Measurements from ENCODE around the gene ATP5PD.
"Not testable (repeated sequence)": the region's sequence is repeated elsewhere in the genome, so short reads cannot be mapped to it uniquely, and the experiment has no call there.

ATP5PD gene

DNA sequence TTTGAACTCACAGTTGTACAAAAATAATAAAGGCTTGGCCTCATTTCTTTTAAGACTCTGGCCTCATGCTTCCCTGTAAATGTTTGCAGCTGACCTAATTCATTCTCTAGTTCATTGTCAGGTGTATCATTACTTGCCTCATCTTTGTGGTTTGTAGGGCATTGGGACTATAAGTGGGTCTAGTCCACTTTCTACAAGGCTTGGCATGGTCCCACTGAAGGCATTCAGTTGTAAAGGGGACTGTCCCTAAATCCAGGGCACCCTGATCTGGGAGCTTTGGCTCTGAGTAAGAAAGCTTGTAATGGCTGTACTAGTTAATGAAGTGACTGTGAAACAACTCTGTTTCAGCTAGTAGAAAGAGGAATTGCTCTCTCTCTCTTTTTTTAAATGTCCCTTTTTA is 2.9 kb upstream of the ATP5PD start:
- FAIRE-seq: no peak
- no peak for TF ChIP-seq POLR2A (IDR thresholded peaks at IDR 0.05; ENCODE audit: low read depth, low read length)
- no peak for DNase-seq (ENCODE audit: insufficient read length, low spot score)

DNA sequence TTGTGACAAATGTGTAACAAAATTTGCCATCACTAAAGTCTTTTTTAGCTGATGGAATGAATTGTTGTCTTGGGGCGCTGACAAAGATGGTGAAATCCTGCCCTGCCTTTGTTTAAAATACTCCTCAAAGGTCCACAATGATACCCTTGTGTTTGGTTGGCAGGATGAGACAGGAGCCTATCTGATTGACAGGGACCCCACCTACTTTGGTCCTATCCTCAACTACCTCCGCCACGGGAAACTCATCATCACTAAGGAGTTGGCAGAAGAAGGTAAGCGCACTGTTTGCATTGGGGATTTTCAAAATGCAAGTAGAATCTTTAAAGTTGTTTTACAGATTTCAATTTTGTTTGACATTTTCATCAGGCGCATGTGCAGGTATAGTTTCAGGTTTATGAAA is 2.3 kb upstream of the ATP5PD start:
- FAIRE-seq: no peak
- DNase-seq (ENCODE audit: insufficient read length, low spot score): no peak
- TF ChIP-seq POLR2A (IDR thresholded peaks at IDR 0.05; ENCODE audit: low read depth, low read length): no peak

DNA sequence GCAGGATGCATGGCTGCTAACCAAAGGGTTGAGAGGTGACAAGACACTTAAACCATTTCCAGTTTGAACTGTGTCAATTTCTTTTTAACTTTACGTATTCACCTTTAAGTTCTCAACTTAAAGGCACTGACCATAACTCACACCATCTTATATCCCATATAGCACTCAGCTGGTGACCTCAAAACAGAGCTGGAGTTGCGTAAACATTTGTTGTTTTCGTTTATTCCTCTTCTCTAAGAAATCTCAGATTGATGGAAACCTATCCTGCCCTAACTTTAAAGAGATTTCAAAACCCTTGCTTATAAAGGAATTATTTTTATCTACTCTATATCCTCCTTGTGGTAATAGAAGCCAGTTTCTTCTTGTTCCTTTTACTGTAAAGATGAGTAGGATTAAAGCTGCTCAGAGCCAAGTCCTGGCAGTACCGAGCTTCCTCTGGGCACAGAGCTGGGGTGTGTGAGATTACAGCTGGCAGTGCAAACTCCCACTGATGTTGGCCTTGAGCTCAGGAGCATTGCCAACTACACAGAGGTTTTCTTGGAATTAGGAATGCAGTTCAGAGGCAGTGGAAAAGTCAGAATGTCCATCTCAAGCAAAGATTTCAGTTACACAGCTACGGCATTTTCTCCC is 1.6 kb upstream of the ATP5PD start:
- FAIRE-seq (no peak), DNase-seq (ENCODE audit: insufficient read length, low spot score) (no peak)
- no peak for TF ChIP-seq POLR2A (IDR thresholded peaks at IDR 0.05; ENCODE audit: low read depth, low read length)

DNA sequence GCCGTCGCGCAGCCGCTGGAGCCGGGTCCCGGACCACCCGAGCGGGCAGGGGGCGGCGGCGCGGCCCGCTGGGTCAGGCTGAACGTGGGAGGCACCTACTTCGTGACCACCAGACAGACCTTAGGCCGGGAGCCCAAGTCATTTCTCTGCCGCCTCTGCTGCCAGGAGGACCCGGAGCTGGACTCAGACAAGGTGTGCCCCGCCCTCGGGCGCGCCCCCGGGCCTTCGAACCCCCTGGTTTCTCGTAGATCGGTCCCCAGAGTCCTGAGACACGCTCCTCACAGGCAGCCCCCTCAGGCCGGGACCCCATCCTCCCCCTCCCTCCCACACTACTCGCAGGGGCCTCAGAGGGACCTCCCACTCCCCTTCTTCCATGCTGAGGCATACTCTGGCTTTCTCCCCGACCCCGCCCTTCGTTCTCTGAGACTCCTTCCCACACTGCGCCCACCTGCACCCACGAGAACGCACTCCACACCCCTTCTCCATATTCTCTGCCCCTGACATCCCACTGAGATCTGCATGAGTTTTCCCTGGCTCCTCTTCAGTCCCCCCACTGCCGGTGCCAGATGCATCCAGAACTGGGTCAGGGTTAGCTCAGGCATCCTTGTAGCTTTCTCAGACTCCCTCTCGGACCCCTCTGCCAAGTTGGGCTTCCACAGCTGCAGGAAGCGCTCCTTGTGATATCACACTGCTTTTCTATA is 779 bp upstream of the ATP5PD start:
- no peak for DNase-seq (ENCODE audit: insufficient read length, low spot score)
- no peak for FAIRE-seq
- no peak for TF ChIP-seq POLR2A (IDR thresholded peaks at IDR 0.05; ENCODE audit: low read depth, low read length)

DNA sequence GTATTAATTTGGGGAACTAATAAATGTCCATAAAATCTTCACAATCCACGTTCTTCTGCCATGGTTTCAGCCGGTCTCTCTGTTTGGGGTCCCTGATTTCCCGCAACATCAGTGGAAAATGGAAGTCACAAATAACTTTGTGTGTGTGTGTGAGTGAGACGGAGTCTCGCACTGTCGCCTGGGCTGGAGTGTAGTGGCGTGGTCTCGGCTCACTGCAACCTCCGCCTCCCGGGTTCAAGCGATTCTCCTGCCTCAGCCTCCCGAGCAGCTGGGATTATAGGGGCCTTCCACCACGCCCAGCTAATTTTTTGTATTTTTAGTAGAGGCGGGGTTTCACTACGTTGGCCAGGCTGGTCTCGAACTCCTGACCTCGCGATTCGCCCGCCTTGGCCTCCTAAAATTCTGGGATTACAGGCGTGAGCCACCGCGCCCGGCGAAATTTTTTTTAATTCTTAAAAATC is 793 bp downstream of the ATP5PD start:
- DNase-seq (ENCODE audit: insufficient read length, low spot score); FAIRE-seq: not testable (repeated sequence)

DNA sequence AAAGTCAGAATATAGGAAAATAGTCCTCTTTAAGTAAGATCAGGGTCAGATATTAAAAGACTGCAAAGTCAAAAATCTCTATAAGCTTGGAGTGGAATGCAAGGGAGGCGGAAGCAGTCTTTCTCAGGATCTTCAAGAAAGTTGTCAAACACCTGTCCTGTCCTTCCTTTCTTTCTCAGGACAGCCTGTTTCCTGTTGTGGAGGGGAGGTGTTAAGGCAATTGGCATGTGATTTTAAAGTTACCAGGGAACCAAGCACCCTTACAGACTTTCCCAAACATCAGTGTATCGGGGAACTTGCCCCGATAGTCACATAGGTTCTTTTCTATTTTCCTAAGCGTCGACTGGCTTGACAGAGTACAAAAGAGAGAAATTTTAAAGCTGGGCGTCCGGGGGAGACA is 2.1 kb downstream of the ATP5PD start:
- FAIRE-seq (no peak), DNase-seq (ENCODE audit: insufficient read length, low spot score) (no peak)
- no peak for TF ChIP-seq POLR2A (IDR thresholded peaks at IDR 0.05; ENCODE audit: low read depth, low read length)

GRCh38 chr17:75043789-75044188 is 3.0 kb downstream of the ATP5PD start:
- FAIRE-seq; DNase-seq (ENCODE audit: insufficient read length, low spot score): not testable (repeated sequence)

DNA sequence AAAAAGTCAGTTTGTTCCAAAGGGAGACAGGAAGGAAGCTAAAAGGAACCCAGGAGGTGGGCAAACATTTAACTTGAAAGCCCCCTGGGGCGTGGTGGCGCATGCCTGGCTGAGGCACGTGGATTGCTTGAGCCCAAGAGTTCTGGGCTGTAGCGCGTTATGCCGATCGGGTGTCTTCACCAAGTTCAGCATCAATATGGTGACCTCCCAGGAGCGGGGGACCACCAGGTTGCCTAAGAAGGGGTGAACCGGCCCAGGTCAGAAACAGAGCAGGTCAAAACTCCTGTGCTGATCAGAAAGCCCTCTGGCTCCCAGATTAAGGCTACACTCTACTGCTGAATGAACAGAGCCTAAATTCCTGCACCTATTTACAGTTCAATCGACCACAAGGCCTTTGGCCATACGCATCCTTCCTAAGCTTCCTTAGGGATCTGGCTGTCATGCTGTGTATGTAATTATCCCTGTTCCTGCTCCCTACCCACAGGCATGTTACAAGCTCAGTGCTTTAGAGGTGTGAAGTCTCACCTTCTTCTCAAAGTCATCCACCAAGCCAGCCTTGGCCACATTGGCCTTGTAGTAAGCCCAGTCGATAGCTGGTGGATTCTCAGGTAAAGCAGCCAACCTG is 5.0 kb downstream of the ATP5PD start:
- no peak for FAIRE-seq
- DNase-seq (ENCODE audit: insufficient read length, low spot score): no peak
- no peak for TF ChIP-seq POLR2A (IDR thresholded peaks at IDR 0.05; ENCODE audit: low read depth, low read length)

GRCh38 chr17:75039238-75039637 is 7.5 kb downstream of the ATP5PD start:
- DNase-seq (ENCODE audit: insufficient read length, low spot score) (no peak), FAIRE-seq (no peak)
- no peak for TF ChIP-seq POLR2A (IDR thresholded peaks at IDR 0.05; ENCODE audit: low read depth, low read length)

DNA sequence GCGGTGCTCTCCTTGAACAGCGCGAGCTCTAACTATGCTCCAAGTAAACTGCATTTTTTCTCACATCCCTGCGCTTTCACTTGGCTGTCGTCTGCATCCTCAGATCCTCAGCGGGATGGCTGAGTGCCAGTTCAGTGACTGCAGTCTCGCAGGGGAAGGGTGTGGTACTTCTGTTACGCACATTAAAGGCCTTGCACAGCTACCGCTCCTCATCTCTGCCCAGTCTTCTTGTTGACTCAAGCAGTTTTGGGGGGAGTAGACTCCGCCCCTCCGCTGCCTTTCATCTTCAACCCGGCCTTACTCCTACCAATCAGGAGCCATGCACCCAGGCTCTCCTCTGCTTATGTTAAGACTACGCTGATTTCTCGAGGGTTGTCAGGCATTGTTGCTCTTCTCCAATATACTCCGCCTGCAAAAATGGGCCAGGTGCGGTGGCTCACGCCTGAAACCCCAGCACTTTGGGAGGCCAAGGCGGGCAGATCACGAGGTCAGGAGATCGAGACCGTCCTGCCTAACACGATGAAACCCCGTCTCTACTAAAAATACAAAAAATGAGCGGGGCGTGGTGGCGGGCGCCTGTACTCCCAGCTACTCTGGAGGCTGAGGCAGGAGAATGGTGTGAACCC is 10.0 kb downstream of the ATP5PD start:
- DNase-seq (ENCODE audit: insufficient read length, low spot score) (no peak), FAIRE-seq (no peak)
- no peak for TF ChIP-seq POLR2A (IDR thresholded peaks at IDR 0.05; ENCODE audit: low read depth, low read length)

DNA sequence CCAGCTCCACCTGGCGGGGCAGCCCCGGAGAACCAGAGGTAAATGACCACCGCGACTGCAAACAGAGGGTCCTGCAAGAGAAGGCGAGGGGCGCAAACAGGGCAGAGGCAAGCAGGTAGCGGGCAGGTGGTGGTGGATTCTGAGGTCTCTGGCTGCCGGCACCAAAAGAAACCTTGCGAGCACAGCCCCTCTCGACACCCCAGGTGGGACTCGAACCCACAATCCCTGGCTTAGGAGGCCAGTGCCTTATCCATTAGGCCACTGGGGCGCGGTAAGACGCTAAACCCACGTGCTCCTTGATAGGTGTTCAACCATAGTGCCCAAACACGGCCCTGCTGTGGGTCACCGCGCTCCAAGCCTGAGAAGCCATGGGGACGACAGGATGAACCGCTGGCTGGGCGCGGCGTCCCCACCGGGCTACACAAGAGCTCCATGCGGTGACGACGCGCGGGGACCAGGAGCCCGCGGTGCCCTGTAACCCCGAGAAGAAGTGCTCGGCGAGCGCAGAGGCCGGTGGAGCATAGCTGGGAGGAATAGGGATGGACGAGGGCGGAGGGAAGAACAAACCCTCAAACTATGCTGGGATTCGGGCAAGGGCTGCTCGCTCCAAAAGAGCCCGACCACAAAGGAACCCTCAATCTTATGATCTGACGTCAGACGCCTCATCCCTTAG is 12.4 kb downstream of the ATP5PD start:
- DNase-seq (ENCODE audit: insufficient read length, low spot score): peak; percentile 75
- FAIRE-seq: no peak
- no peak for TF ChIP-seq POLR2A (IDR thresholded peaks at IDR 0.05; ENCODE audit: low read depth, low read length)

DNA sequence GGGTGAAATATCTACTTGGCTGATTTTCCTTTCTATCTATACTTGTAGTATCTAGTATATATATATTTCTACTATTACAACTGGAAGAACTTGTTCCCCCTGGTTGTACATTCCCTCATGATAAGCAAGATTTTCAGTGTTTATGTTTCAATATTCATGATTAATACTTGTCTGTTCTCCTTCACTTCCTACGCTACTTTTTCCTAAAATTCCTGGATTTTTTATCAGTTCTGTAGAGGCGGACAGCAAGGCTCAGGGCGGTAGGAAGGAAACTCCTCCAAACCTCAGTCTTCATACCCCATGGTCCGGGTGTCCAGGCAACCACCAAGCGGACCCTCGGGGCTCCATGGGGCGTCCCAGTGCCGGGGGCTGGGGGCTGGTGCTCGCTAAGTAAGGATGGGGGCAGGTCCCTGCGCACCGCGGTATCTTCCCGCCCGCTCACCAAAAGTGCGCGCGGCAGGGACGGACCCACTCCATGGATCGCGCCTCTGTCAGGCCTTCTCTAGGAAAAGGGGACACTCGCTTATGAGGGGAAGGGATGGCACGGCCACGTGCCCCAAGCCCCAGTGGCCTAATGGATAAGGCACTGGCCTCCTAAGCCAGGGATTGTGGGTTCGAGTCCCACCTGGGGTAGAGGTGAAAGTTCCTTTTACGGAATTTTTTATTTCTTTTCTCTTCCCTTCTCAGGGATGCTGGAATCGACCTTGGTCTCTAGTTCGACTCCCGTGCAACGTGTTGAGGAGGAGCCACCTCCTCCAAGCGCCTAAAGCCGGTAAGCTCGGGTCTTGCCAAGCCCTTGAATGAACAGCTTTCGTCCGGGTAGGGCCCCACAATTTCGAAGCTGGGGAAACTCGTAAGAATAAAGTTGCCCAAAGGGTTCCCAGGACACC is 13.2 kb downstream of the ATP5PD start:
- DNase-seq (ENCODE audit: insufficient read length, low spot score): peak; percentile 81
- TF ChIP-seq POLR2A (IDR thresholded peaks at IDR 0.05; ENCODE audit: low read depth, low read length): no peak
- FAIRE-seq: no peak

- no peak for TF ChIP-seq POLR2A (IDR thresholded peaks at IDR 0.05; ENCODE audit: low read depth, low read length)
- DNase-seq (ENCODE audit: insufficient read length, low spot score) (no peak), FAIRE-seq (no peak)
Observed at GRCh38 chr17:75032720-75033280, 14.0 kb downstream of the ATP5PD start.
